Cardiac fibroblast (primary cell): ENCODE results near the gene C2CD4A.

Source experiments
- DNase-seq, 2 donors: peaks; one replicate each; pipeline versions ENCODE4 v3.0.0 to v3.0.0-alpha.2; 2010; ENCODE audit warnings: low read depth in 2 of 2
- H3K4me3 ChIP-seq, 2 donors: replicated peaks in 1 of 2; 1 replicate in 1 of 2; 2 replicates in 1 of 2; pipeline ENCODE4 v1.5.1; 2011; ENCODE audit warnings: low read depth in 2 of 2, low read length in 2 of 2, mild to moderate bottlenecking in 2 of 2, moderate library complexity in 1 of 2
- CTCF ChIP-seq: IDR thresholded peaks from one replicate; pipeline ENCODE4 v1.5.1; 2011; ENCODE audit warnings: low read depth, mild to moderate bottlenecking, low read length, inconsistent platforms

C2CD4A gene

GRCh38 chr15:62103431-62103830, 36.7 kb downstream of the C2CD4A start:
- DNase-seq, result no peak
- no peak overlapping the region for H3K4me3 ChIP-seq
- no peak for TF ChIP-seq CTCF

- no peak for TF ChIP-seq CTCF
- no peak for DNase-seq
- no peak overlapping the region for H3K4me3 ChIP-seq
Observed at GRCh38 chr15:62104401-62104800, 37.6 kb downstream of the C2CD4A start.

GRCh38 chr15:62104846-62105245, 38.1 kb downstream of the C2CD4A start:
- DNase-seq, result no peak
- TF ChIP-seq CTCF, result no peak
- H3K4me3 ChIP-seq, result no peak overlapping the region

GRCh38 chr15:62105266-62105665, 38.5 kb downstream of the C2CD4A start:
- no peak for TF ChIP-seq CTCF
- no peak for DNase-seq

GRCh38 chr15:62106096-62106495, 39.3 kb downstream of the C2CD4A start:
- DNase-seq, result no peak
- H3K4me3 ChIP-seq, result no peak overlapping the region
- TF ChIP-seq CTCF, result no peak

More at GRCh38 chr15:62105266-62105665, 38.5 kb downstream of the C2CD4A start:
- no peak overlapping the region for H3K4me3 ChIP-seq

- no peak for TF ChIP-seq CTCF
- peak; percentile 29 to 59 for DNase-seq
- H3K4me3 ChIP-seq, result no peak overlapping the region
Observed at GRCh38 chr15:62107571-62108121, 40.9 kb downstream of the C2CD4A start.

- no peak overlapping the region for H3K4me3 ChIP-seq
- no peak for TF ChIP-seq CTCF
- DNase-seq, result peak in 1 of 2 donors; percentile 37
Observed at GRCh38 chr15:62108411-62108810, 41.6 kb downstream of the C2CD4A start.
